Psoas muscle (tissue), 8 donors: Measurements from ENCODE around the gene TRAF3. TPM values are rescaled to one million over a fixed set of nuclear protein-coding genes. Genes with fewer than 3 reads are reported as not detected.
A peak's percentile ranks its signal among the peaks of the same experiment; 100 is the strongest.

Source experiments
- ATAC-seq, 4 donors: fragments of 200-7000 bp; cut with Tn5 transposase; one replicate each; pipeline ENCODE4 v1.9.1; 2020; ENCODE audit warnings: moderate library complexity in 3 of 4, mild to moderate bottlenecking in 2 of 4
- DNase-seq, 2 donors: peaks; one replicate each; pipeline ENCODE4 v3.0.0-alpha.2; 2020
- H3K27ac ChIP-seq: fragments of 200-600 bp; one replicate; pipeline ENCODE4 v1.8.0; 2022
- H3K27me3 ChIP-seq, 3 donors: fragments of 200-600 bp in 1 of 3; one replicate each; pipeline versions ENCODE4 v1.6.1 to v1.8.0; 2013 to 2022; ENCODE audit warnings: low read length in 2 of 3, mild to moderate bottlenecking in 2 of 3, moderate library complexity in 1 of 3; ENCODE audit not compliant: insufficient read depth in 3 of 3
- H3K36me3 ChIP-seq, 2 donors: fragments of 200-600 bp in 1 of 2; one replicate each; pipeline versions ENCODE4 v1.6.1 to v1.8.0; 2013 to 2022; ENCODE audit warnings: low read depth in 1 of 2, mild to moderate bottlenecking in 1 of 2, moderate library complexity in 1 of 2; ENCODE audit not compliant: insufficient read depth in 1 of 2
- H3K4me1 ChIP-seq: fragments of 200-600 bp; one replicate; pipeline ENCODE4 v1.8.0; 2022
- H3K4me3 ChIP-seq: fragments of 200-600 bp; one replicate; pipeline ENCODE4 v1.8.0; 2022; ENCODE audit warnings: mild to moderate bottlenecking
- H3K9me3 ChIP-seq: fragments of 200-600 bp; one replicate; pipeline ENCODE4 v1.8.0; 2022
- CTCF ChIP-seq: fragments of 200-600 bp; IDR thresholded peaks from one replicate; pipeline ENCODE4 v1.8.0; 2022; ENCODE audit warnings: antibody characterized with exemption
- WGBS, 3 donors: extraction: QIAGEN DNeasy Blood & Tissue Kit; methylation state at CpG; one replicate each; pipeline versions ENCODE4 v1.1.6 to v1.1.7; 2013; 5-methylcytosine and 5-hydroxymethylcytosine counted together
- intact Hi-C, 2 donors: fragments of 100-400 bp; cut with DNase I; formaldehyde crosslinking; loops; one replicate each; pipeline versions ENCODE4 v1.11.0 to v1.14.2; 2022
- polyA plus RNA-seq, 3 donors: library from polyadenylated mRNA; stranded (reverse); fragments of 200-250 nt; gene quantifications; one replicate each; pipeline ENCODE4 v1.2.3, GENCODE V29; 2013
- total RNA-seq, 4 donors: library from RNA; stranded (reverse); fragmentation: NEBNext Ultra II Directional in 2 of 4; extraction: Animal tissue kit (Norgen Biotek cat#: 25700) in 2 of 4; gene quantifications; one replicate each; pipeline versions ENCODE4 v1.2.1 to v1.2.4, GENCODE V29; 2021 to 2023
- donor health status: healthy with polysubstance abuse.
- donor health status: DM: no; HTN: no; CAD: no; lungs with moderate emphysema.
- donor health status: Bipolar disorder and iron deficiency.
- donor health status: healthy.
- donor health status: DM: yes; HTN: yes; CAD: no.
- donor health status: DM: no; HTN: no; CAD: no.
- donor health status: DM: no; HTN: no; CAD: no.
- donor health status: DM: yes; HTN: yes; CAD: no.

The TRAF3 gene
- total and polyA plus RNA-seq, 7 donors, result 3.3 to 16.3 (median 8.1) TPM

GRCh38 chr14:102883089-102883541, 105.9 kb downstream of the TRAF3 start:
- H3K36me3 ChIP-seq, result peaks cover 0 to 18% of the 10 kb centered on the region in 2 donors
- 82 to 95% (median 83%) methylated on average over 5 of the region's 5 CpGs for WGBS, 3 donors
- ATAC-seq (no peak), DNase-seq (no peak)
- H3K9me3 ChIP-seq, result no peaks in the 10 kb centered on the region
- peak overlapping the region; percentile 71 for H3K27ac ChIP-seq
- TF ChIP-seq CTCF, result no peak
- no peak overlapping the region for H3K4me3 ChIP-seq
- no peaks in the 10 kb centered on the region for H3K27me3 ChIP-seq
- peaks cover 13% of the 10 kb centered on the region for H3K4me1 ChIP-seq
- intact Hi-C loops, result no loop called here

- Histone ChIP-seq H3K27ac (no peak overlapping the region), H3K36me3 (peaks cover 0 to 23% of the 10 kb centered on the region in 2 donors), H3K4me3 (no peak overlapping the region), H3K4me1 (peaks cover 13% of the 10 kb centered on the region), H3K27me3 (no peaks in the 10 kb centered on the region), H3K9me3 (no peaks in the 10 kb centered on the region)
- intact Hi-C loops, result no loop called here
- ATAC-seq (no peak), DNase-seq (no peak)
- TF ChIP-seq CTCF, result no peak
- WGBS, 3 donors, result 96 to 98% (median 96%) methylated on average over 14 of the region's 14 CpGs
Observed at GRCh38 chr14:102883554-102883953, 106.3 kb downstream of the TRAF3 start.

- DNase-seq, result no peak
- H3K4me3 ChIP-seq, result no peak overlapping the region
- H3K27me3 ChIP-seq, result no peaks in the 10 kb centered on the region
- intact Hi-C loops, result no loop called here
- H3K9me3 ChIP-seq, result no peaks in the 10 kb centered on the region
- ATAC-seq, result no peak
- TF ChIP-seq CTCF, result no peak
- no peak overlapping the region for H3K27ac ChIP-seq
- H3K4me1 ChIP-seq, result peaks cover 13% of the 10 kb centered on the region
- 97 to 99% (median 97%) methylated on average over 22 of the region's 22 CpGs for WGBS, 3 donors
- peaks cover 0 to 36% of the 10 kb centered on the region in 2 donors for H3K36me3 ChIP-seq
Observed at GRCh38 chr14:102885737-102886447, 108.6 kb downstream of the TRAF3 start.

- Histone ChIP-seq H3K27me3 (no peaks in the 10 kb centered on the region), H3K4me3 (no peak overlapping the region), H3K27ac (no peak overlapping the region), H3K9me3 (no peaks in the 10 kb centered on the region), H3K36me3 (peaks cover 0 to 36% of the 10 kb centered on the region in 2 donors), H3K4me1 (no peaks in the 10 kb centered on the region)
- intact Hi-C loops, result no loop called here
- 78 to 86% (median 86%) methylated on average over 1 of the region's 1 CpG for WGBS, 3 donors
- DNase-seq (no peak), ATAC-seq (no peak)
- TF ChIP-seq CTCF, result no peak
Observed at GRCh38 chr14:102888748-102889147, 111.5 kb downstream of the TRAF3 start.

- DNase-seq (no peak), ATAC-seq (no peak)
- Histone ChIP-seq H3K36me3 (peaks cover 0 to 36% of the 10 kb centered on the region in 2 donors), H3K27me3 (no peaks in the 10 kb centered on the region), H3K9me3 (no peaks in the 10 kb centered on the region), H3K27ac (no peak overlapping the region), H3K4me3 (no peak overlapping the region), H3K4me1 (no peaks in the 10 kb centered on the region)
- WGBS, 3 donors, result 96 to 97% (median 97%) methylated on average over 7 of the region's 7 CpGs
- TF ChIP-seq CTCF, result no peak
- intact Hi-C loops, result no loop called here
Observed at GRCh38 chr14:102889615-102890014, 112.4 kb downstream of the TRAF3 start.
